ENCODE results near the gene ADAMTSL3. TPM values are rescaled to one million over a fixed set of nuclear protein-coding genes. Genes with fewer than 3 reads are reported as not detected.

Gene ADAMTSL3
- total and polyA plus RNA-seq, 3 donors from 2014 or later: 8.6 to 16.4 (median 9.4) TPM

GRCh38 chr15:83695246-83695645, 41.3 kb downstream of the ADAMTSL3 start:
- H3K27me3 ChIP-seq: no peaks in the 10 kb centered on the region
- no peak for DNase-seq
- no peaks in the 10 kb centered on the region for H3K9me3 ChIP-seq
- no peak overlapping the region for H3K27ac ChIP-seq
- peaks cover 5% of the 10 kb centered on the region for H3K4me1 ChIP-seq
- H3K4me3 ChIP-seq: no peak overlapping the region
- no peak for TF ChIP-seq POLR2A (IDR thresholded peaks at IDR 0.05)
- no peak for TF ChIP-seq CTCF (IDR thresholded peaks at IDR 0.05)
- intact Hi-C loops (cut with DNase I; ENCODE audit: low total_unique reads): no loop called here
- H3K36me3 ChIP-seq (ENCODE audit: low read depth, missing control alignments): no peaks in the 10 kb centered on the region
- 43 to 58% methylated on average over 3 of the region's 3 CpGs for WGBS, 2 donors

- intact Hi-C loops (cut with DNase I; ENCODE audit: low total_unique reads): no loop called here
- no peak overlapping the region for H3K4me3 ChIP-seq
- TF ChIP-seq CTCF (IDR thresholded peaks at IDR 0.05) (no peak), POLR2A (IDR thresholded peaks at IDR 0.05) (no peak)
- H3K27ac ChIP-seq: no peak overlapping the region
- no peak for DNase-seq
- no peaks in the 10 kb centered on the region for H3K27me3 ChIP-seq
- H3K4me1 ChIP-seq: peaks cover 5% of the 10 kb centered on the region
- H3K9me3 ChIP-seq: no peaks in the 10 kb centered on the region
- WGBS, 2 donors: 80 to 85% methylated on average over 7 of the region's 7 CpGs
- no peaks in the 10 kb centered on the region for H3K36me3 ChIP-seq (ENCODE audit: low read depth, missing control alignments)
These were observed 42.0 kb downstream of the ADAMTSL3 start for GRCh38 chr15:83695901-83696425.

- intact Hi-C loops (cut with DNase I; ENCODE audit: low total_unique reads): no loop called here
These were observed 43.8 kb downstream of the ADAMTSL3 start for GRCh38 chr15:83697716-83698115.

GRCh38 chr15:83698294-83698693, 44.4 kb downstream of the ADAMTSL3 start:
- peaks cover 5% of the 10 kb centered on the region for H3K4me1 ChIP-seq
- no peaks in the 10 kb centered on the region for H3K27me3 ChIP-seq
- intact Hi-C loops (cut with DNase I; ENCODE audit: low total_unique reads): no loop called here
- H3K4me3 ChIP-seq: no peak overlapping the region
- H3K36me3 ChIP-seq (ENCODE audit: low read depth, missing control alignments): no peaks in the 10 kb centered on the region
- no peak overlapping the region for H3K27ac ChIP-seq
- DNase-seq: peak; percentile 27
- TF ChIP-seq POLR2A (IDR thresholded peaks at IDR 0.05) (no peak), CTCF (IDR thresholded peaks at IDR 0.05) (no peak)
- H3K9me3 ChIP-seq: no peaks in the 10 kb centered on the region
- 53 to 67% methylated on average over 3 of the region's 3 CpGs for whole genome bisulfite sequencing, 2 donors

More at GRCh38 chr15:83697716-83698115, 43.8 kb downstream of the ADAMTSL3 start:
- Histone ChIP-seq H3K27ac (no peak overlapping the region), H3K4me1 (peaks cover 5% of the 10 kb centered on the region), H3K9me3 (no peaks in the 10 kb centered on the region), H3K4me3 (no peak overlapping the region), H3K36me3 (ENCODE audit: low read depth, missing control alignments) (no peaks in the 10 kb centered on the region), H3K27me3 (no peaks in the 10 kb centered on the region)
- DNase-seq: no peak
- no peak for TF ChIP-seq CTCF (IDR thresholded peaks at IDR 0.05)

GRCh38 chr15:83699028-83699427, 45.1 kb downstream of the ADAMTSL3 start:
- no peak overlapping the region for H3K4me3 ChIP-seq
- no peak for DNase-seq
- TF ChIP-seq CTCF (IDR thresholded peaks at IDR 0.05) (no peak), POLR2A (IDR thresholded peaks at IDR 0.05) (no peak)
- H3K9me3 ChIP-seq: no peaks in the 10 kb centered on the region
- H3K27ac ChIP-seq: no peak overlapping the region
- WGBS, 2 donors: 47 to 57% methylated on average over 2 of the region's 2 CpGs
- H3K4me1 ChIP-seq: peaks cover 5% of the 10 kb centered on the region
- H3K36me3 ChIP-seq (ENCODE audit: low read depth, missing control alignments): no peaks in the 10 kb centered on the region
- no peaks in the 10 kb centered on the region for H3K27me3 ChIP-seq
- intact Hi-C loops (cut with DNase I; ENCODE audit: low total_unique reads): no loop called here
